Activated naive CD8-positive, alpha-beta T cell treated with anti-CD3 and anti-CD28 coated beads for 36 hours (primary cell): ENCODE measurements around the gene ZNRD2. TPM values are rescaled to one million over a fixed set of nuclear protein-coding genes. Genes with fewer than 3 reads are reported as not detected.
A peak's percentile ranks its signal among the peaks of the same experiment; 100 is the strongest.

Experiments used
- DNase-seq: peaks from one replicate; pipeline ENCODE4 v3.0.0; 2021
- H3K27ac Mint-ChIP-seq: one replicate; pipeline ENCODE4 v1.8.0; 2022; ENCODE audit warnings: mild to moderate bottlenecking, moderate library complexity, mixed read lengths
- H3K27me3 Mint-ChIP-seq: one replicate; pipeline ENCODE4 v1.8.0; 2022; ENCODE audit warnings: mild to moderate bottlenecking, mixed read lengths
- H3K36me3 Mint-ChIP-seq: one replicate; pipeline ENCODE4 v1.8.0; 2021; ENCODE audit warnings: mild to moderate bottlenecking, mixed read lengths
- H3K4me1 Mint-ChIP-seq: one replicate; pipeline ENCODE4 v1.8.0; 2021; ENCODE audit warnings: mixed read lengths
- H3K4me3 Mint-ChIP-seq: one replicate; pipeline ENCODE4 v1.8.0; 2022; ENCODE audit warnings: mild to moderate bottlenecking, moderate library complexity, mixed read lengths
- H3K9me3 Mint-ChIP-seq: one replicate; pipeline ENCODE4 v1.8.0; 2022; ENCODE audit warnings: mixed read lengths
- total RNA-seq, 2 experiments: library from RNA; stranded (reverse); gene quantifications; one replicate each; pipeline ENCODE4 v1.2.3, GENCODE V29; 2021

The ZNRD2 gene
- total RNA-seq, 2 experiments from 2014 or later: 59.1 to 63.3 TPM

- Mint-ChIP-seq H3K4me1 (peaks cover 21% of the 10 kb centered on the region), H3K9me3 (no peaks in the 10 kb centered on the region), H3K36me3 (peaks cover 16% of the 10 kb centered on the region), H3K27me3 (no peaks in the 10 kb centered on the region), H3K4me3 (no peak overlapping the region), H3K27ac (no peak overlapping the region)
- DNase-seq: no peak
Observed at GRCh38 chr11:65581928-65582327, 11.7 kb downstream of the ZNRD2 start.

DNA sequence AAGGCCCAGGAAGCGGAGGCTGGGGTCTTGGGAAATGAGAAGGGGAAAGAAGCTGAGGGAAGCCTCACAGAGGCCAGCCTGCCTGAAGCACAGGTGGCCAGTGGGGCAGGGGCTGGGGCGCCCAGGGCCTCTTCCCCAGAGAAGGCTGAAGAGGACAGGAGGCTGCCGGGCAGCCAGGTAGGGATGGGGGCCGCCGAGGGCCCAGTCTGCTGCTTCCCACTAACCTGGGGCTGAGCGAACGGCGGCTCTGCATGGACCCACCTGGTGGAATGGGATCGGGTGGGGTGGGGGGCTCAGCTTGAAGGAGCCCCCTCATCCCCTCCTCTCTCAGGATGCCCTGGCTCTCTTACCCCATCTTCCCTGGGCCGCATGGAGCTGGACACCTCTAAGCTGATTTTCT is 13.3 kb downstream of the ZNRD2 start:
- no peak for DNase-seq
- Mint-ChIP-seq H3K4me3 (no peak overlapping the region), H3K36me3 (peaks cover 12% of the 10 kb centered on the region), H3K27me3 (no peaks in the 10 kb centered on the region), H3K4me1 (peaks cover 24% of the 10 kb centered on the region), H3K27ac (no peak overlapping the region), H3K9me3 (no peaks in the 10 kb centered on the region)

DNA sequence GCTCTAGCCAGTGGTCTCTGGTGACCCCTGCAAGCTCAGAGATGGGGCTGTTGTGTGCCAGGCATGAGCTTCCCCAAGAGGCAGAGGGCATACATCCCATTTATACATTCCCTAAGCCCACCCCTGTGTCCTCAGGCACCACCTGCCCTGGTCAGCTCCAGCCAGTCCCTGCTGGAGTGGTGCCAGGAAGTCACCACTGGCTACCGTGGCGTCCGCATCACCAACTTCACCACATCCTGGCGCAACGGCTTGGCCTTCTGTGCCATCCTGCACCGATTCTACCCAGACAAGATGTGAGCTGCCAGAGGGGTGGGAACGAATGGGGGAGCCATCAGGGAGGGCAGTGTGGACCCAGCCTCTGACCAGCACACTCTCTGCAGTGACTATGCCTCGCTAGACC is 13.8 kb downstream of the ZNRD2 start:
- no peak overlapping the region for H3K4me3 Mint-ChIP-seq
- peaks cover 25% of the 10 kb centered on the region for H3K4me1 Mint-ChIP-seq
- DNase-seq: no peak
- no peak overlapping the region for H3K27ac Mint-ChIP-seq
- H3K36me3 Mint-ChIP-seq: peaks cover 13% of the 10 kb centered on the region
- no peaks in the 10 kb centered on the region for H3K27me3 Mint-ChIP-seq
- H3K9me3 Mint-ChIP-seq: no peaks in the 10 kb centered on the region

DNA sequence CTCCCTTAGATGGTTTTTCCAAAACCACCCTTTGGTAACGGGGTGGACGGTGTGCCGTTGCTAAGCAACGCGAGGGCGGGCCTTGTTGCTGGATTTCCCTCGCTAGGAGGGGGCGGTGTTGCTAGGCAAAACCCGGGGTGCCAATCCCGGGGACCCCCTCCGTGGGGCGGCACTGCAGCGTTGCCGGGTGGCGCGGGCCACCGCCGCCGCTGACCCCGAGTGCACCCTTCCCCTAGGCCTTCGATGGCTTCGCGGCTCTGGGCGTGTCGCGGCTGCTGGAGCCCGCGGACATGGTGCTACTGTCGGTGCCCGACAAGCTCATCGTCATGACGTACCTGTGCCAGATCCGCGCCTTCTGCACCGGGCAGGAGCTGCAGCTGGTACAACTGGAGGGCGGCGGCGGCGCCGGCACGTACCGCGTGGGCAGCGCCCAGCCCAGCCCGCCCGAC is 14.5 kb downstream of the ZNRD2 start:
- H3K27ac Mint-ChIP-seq: no peak overlapping the region
- H3K4me1 Mint-ChIP-seq: peaks cover 27% of the 10 kb centered on the region
- H3K27me3 Mint-ChIP-seq: no peaks in the 10 kb centered on the region
- no peak overlapping the region for H3K4me3 Mint-ChIP-seq
- no peak for DNase-seq
- H3K9me3 Mint-ChIP-seq: no peaks in the 10 kb centered on the region
- peaks cover 12% of the 10 kb centered on the region for H3K36me3 Mint-ChIP-seq

- no peak for DNase-seq
- H3K27ac Mint-ChIP-seq: peak overlapping the region; percentile 25
- no peaks in the 10 kb centered on the region for H3K9me3 Mint-ChIP-seq
- peaks cover 30% of the 10 kb centered on the region for H3K4me1 Mint-ChIP-seq
- peaks cover 10% of the 10 kb centered on the region for H3K36me3 Mint-ChIP-seq
- H3K4me3 Mint-ChIP-seq: no peak overlapping the region
- H3K27me3 Mint-ChIP-seq: no peaks in the 10 kb centered on the region
Observed at GRCh38 chr11:65585396-65586246, 15.3 kb downstream of the ZNRD2 start.

- Mint-ChIP-seq H3K4me1 (peaks cover 30% of the 10 kb centered on the region), H3K27me3 (no peaks in the 10 kb centered on the region), H3K4me3 (no peak overlapping the region), H3K27ac (peak overlapping the region; percentile 35), H3K36me3 (peaks cover 11% of the 10 kb centered on the region), H3K9me3 (no peaks in the 10 kb centered on the region)
- no peak for DNase-seq
Observed at GRCh38 chr11:65586247-65586630, 16.0 kb downstream of the ZNRD2 start.

DNA sequence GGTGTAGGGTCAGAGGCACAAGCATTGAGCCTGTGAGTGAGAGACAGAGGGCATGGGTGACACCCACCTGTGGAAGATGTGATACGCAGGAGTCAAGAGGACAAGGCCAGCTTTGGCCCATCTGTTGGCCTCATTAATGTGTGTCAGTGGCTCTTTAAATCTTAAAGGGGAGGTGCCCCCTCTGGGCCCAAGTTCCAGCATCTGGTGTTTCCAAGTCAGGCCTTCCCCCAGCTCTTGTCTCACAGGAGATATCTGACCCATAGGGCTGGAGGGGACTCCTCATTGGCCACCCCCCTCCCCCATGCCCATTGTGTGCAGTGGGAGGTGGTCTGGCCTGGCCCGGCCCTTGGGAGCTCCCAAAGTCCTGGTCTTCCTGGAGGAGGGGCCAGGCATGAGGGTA is 16.4 kb downstream of the ZNRD2 start:
- H3K27ac Mint-ChIP-seq: peak overlapping the region; percentile 35
- peaks cover 30% of the 10 kb centered on the region for H3K4me1 Mint-ChIP-seq
- no peaks in the 10 kb centered on the region for H3K27me3 Mint-ChIP-seq
- H3K9me3 Mint-ChIP-seq: no peaks in the 10 kb centered on the region
- no peak overlapping the region for H3K4me3 Mint-ChIP-seq
- peaks cover 10% of the 10 kb centered on the region for H3K36me3 Mint-ChIP-seq
- DNase-seq: no peak

- Mint-ChIP-seq H3K27me3 (no peaks in the 10 kb centered on the region), H3K4me3 (peak overlapping the region; percentile 44), H3K36me3 (peaks cover 9% of the 10 kb centered on the region), H3K9me3 (no peaks in the 10 kb centered on the region), H3K4me1 (peaks cover 30% of the 10 kb centered on the region), H3K27ac (peak overlapping the region; percentile 92)
- DNase-seq: peak; percentile 87
Observed at GRCh38 chr11:65588199-65589054, 18.1 kb downstream of the ZNRD2 start.

DNA sequence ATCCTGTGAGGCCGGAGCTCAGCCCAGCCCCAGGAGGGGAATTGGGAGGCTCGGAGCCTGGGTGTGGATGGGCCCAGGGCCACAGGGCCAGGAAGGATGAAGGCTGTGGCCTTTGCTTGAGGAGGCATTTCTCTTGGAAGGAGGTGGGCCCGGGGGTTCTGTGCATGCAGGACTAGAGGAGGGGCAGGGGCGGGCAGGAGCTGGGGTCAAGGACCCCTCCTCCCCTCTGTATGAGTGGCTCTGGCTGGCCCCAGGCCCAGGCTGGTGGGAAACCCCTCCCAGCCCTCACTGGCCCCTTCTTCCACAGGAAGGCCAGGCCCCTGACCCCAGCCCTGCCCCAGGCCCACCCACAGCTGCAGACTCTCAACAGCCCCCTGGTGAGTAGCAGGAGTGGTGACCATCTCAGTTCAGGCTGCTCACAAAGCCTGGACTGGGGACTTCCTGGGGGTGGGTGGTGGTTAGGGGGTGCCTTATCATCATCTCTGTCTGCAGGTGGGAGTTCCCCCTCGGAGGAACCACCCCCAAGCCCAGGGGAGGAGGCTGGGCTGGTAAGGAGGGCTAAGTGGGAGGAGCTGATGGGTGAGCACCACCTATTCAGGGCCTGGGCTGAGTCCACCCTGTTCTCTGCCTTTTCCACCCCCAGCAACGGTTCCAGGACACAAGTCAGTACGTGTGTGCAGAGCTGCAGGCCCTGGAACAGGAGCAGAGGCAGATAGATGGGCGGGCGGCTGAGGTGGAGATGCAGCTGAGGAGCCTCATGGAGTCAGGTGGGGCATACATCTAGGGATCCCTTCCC is 19.4 kb downstream of the ZNRD2 start:
- DNase-seq: peak; percentile 81
- H3K27ac Mint-ChIP-seq: peak overlapping the region; percentile 92
- no peaks in the 10 kb centered on the region for H3K9me3 Mint-ChIP-seq
- H3K4me3 Mint-ChIP-seq: no peak overlapping the region
- no peaks in the 10 kb centered on the region for H3K27me3 Mint-ChIP-seq
- H3K4me1 Mint-ChIP-seq: peaks cover 30% of the 10 kb centered on the region
- peaks cover 9% of the 10 kb centered on the region for H3K36me3 Mint-ChIP-seq

DNA sequence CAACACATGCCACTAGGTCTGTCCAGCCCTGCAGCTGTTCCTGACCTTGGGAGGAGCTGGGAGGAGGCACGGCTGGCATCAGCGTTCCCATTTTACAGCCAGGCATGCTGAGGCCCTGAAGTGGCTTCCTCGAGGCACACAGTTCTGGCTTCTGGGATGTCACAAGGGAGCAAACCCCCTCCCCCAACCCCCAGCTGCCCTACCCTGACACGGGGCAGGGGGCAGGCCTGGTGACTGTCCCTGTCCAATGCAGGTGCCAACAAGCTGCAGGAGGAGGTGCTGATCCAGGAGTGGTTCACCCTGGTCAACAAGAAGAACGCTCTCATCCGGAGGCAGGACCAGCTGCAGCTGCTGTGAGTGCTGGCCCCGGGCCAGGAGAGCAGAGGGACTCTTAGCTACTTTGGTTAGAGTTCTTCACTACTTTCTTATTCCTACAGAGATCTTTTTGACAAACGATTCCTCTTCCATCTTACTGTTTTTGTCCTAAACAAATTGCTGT is 20.0 kb downstream of the ZNRD2 start:
- H3K36me3 Mint-ChIP-seq: peaks cover 9% of the 10 kb centered on the region
- DNase-seq: no peak
- no peaks in the 10 kb centered on the region for H3K27me3 Mint-ChIP-seq
- no peak overlapping the region for H3K4me3 Mint-ChIP-seq
- H3K4me1 Mint-ChIP-seq: peaks cover 33% of the 10 kb centered on the region
- peak overlapping the region; percentile 54 for H3K27ac Mint-ChIP-seq
- H3K9me3 Mint-ChIP-seq: no peaks in the 10 kb centered on the region

DNA sequence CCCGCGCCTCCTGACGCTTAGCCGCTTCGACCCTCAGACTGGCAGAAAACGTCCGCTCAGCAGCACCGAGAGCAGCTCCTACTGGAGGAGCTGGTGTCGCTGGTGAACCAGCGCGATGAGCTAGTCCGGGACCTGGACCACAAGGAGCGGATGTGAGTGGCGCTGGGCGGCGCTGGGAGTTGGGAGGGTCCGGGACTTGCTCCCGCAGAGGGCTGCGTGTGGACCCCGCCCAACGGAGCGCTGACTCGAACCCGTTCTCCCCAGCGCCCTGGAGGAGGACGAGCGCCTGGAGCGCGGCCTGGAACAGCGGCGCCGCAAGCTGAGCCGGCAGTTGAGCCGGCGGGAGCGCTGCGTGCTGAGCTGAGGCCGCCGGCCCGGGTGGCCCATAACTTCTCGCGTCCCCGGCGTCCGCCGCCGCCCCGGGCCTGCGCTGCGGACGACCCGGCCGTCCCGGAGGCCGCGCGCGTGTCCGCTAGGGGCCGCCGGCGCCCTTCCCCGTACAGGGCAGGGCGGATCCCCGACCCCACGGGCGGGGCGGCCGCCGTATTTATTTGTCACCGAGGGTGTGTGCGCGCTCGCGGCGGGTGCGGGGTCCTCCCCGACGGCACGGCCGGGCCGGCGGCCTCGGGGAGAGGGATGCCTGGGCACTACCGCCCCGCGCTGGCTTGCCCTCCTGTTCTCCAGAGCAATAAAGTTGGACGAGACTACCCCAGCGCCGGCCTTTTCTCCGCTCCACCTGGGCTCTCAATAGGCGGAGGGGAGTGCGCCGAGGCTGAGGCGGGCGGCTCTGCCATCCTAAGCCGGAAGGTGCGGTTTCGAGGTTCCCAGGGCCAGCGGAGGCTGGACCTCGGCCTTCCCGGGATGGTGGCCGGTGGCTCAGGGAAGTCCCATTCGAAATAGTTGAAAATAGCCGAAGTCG is 21.9 kb downstream of the ZNRD2 start:
- Mint-ChIP-seq H3K27ac (no peak overlapping the region), H3K27me3 (no peaks in the 10 kb centered on the region), H3K4me1 (peaks cover 34% of the 10 kb centered on the region)

DNA sequence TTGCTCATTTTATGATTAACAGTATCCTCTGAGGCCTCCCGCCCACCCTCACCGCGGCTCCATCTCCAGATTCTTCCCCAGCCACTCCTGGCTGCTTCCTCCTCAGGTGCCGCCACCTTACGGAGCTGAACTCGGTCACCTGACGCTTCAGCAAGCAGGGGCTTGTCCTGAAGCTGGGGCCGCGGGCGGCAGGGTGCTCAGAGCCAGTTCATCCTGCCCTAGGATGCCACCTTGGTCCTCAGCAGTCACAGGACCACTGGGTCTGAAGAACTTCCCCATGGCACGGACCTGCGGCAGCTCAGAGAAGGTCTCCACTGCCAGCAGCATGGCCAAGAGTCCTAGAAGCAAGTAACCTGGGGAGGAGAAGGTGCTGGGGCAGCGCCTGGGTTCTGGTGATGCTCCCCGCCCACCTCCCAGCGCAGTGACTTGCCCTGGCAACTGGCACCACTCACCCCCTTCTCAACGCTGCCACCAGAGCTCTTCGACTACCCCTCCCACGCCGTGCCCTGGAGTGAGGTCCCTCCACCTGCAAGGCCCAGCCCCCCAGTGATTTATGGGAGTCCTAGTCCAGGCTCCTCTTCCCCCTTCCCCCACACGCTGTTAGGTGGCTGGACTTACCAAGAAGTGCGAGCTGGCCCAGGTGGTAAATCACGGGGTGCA is 22.7 kb downstream of the ZNRD2 start:
- no peak for DNase-seq
- no peak overlapping the region for H3K4me3 Mint-ChIP-seq
- H3K36me3 Mint-ChIP-seq: peaks cover 6% of the 10 kb centered on the region
- no peak overlapping the region for H3K27ac Mint-ChIP-seq
- no peaks in the 10 kb centered on the region for H3K27me3 Mint-ChIP-seq
- H3K4me1 Mint-ChIP-seq: peaks cover 26% of the 10 kb centered on the region
- H3K9me3 Mint-ChIP-seq: no peaks in the 10 kb centered on the region

More for the DNA sequence above, 21.9 kb downstream of the ZNRD2 start:
- H3K36me3 Mint-ChIP-seq: peaks cover 6% of the 10 kb centered on the region
- no peak overlapping the region for H3K4me3 Mint-ChIP-seq
- no peak for DNase-seq
- H3K9me3 Mint-ChIP-seq: no peaks in the 10 kb centered on the region
